ENCODE results near the gene CACNA2D3. TPM values are rescaled to one million over a fixed set of nuclear protein-coding genes. Genes with fewer than 3 reads are reported as not detected.

Gene CACNA2D3
- polyA plus RNA-seq, 1 donor from 2014 or later = 26.2 TPM

DNA sequence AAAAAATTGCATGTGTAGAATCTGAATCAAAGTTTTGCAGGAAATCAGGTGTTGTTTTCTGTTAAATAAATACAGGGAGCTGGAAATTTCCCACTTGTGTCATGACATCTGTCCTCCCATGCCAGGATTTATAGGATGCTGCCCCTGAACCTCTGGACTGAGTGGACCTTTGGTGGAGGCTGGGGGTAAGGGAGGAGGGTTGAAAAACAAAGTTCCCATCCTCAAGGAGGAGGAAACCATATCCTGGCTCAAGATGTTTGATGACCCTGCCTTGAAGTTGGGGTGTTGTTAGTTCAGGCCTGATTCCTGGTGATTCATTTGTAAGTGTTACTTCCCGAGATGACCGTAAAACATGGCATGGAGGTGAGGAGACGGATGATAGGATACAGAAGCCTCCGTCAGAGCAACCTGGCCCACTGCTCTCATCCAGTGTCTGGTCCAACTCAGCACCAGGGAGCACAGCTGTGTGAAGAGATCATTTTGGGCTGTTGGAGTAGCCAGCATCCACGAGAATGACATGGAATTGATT is 223.6 kb downstream of the CACNA2D3 start:
- Histone ChIP-seq H3K27me3 (ENCODE audit: insufficient read depth, low read depth, low read length) (no peaks in the 10 kb centered on the region), H3K36me3 (ENCODE audit: insufficient read depth, low read length) (no peaks in the 10 kb centered on the region), H3K4me2 (ENCODE audit: low read length) (no peak overlapping the region), H3K9ac (ENCODE audit: low read length) (no peak overlapping the region), H3K9me3 (ENCODE audit: low read length) (no peaks in the 10 kb centered on the region), H3K27ac (ENCODE audit: low read length) (no peak overlapping the region), H4K20me1 (ENCODE audit: insufficient read depth) (no peaks in the 10 kb centered on the region), H3K79me2 (replicated peaks; ENCODE audit: insufficient read depth, low read length) (no peaks in the 10 kb centered on the region), H3K4me3 (ENCODE audit: low read length) (no peak overlapping the region), H3K9me2 (ENCODE audit: insufficient read depth, low read length) (no peaks in the 10 kb centered on the region), H3F3A (ENCODE audit: insufficient read depth, low read length, poor library complexity, severe bottlenecking) (no peaks in the 10 kb centered on the region), H2AFZ (ENCODE audit: low read depth, low read length) (no peak overlapping the region)
- TF ChIP-seq, protein P1, sequence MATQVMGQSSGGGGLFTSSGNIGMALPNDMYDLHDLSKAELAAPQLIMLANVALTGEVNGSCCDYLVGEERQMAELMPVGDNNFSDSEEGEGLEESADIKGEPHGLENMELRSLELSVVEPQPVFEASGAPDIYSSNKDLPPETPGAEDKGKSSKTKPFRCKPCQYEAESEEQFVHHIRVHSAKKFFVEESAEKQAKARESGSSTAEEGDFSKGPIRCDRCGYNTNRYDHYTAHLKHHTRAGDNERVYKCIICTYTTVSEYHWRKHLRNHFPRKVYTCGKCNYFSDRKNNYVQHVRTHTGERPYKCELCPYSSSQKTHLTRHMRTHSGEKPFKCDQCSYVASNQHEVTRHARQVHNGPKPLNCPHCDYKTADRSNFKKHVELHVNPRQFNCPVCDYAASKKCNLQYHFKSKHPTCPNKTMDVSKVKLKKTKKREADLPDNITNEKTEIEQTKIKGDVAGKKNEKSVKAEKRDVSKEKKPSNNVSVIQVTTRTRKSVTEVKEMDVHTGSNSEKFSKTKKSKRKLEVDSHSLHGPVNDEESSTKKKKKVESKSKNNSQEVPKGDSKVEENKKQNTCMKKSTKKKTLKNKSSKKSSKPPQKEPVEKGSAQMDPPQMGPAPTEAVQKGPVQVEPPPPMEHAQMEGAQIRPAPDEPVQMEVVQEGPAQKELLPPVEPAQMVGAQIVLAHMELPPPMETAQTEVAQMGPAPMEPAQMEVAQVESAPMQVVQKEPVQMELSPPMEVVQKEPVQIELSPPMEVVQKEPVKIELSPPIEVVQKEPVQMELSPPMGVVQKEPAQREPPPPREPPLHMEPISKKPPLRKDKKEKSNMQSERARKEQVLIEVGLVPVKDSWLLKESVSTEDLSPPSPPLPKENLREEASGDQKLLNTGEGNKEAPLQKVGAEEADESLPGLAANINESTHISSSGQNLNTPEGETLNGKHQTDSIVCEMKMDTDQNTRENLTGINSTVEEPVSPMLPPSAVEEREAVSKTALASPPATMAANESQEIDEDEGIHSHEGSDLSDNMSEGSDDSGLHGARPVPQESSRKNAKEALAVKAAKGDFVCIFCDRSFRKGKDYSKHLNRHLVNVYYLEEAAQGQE (IDR thresholded peaks at IDR 0.05; ENCODE audit: borderline replicate concordance) = no peak

GRCh38 chr3:54347060-54347459 is 224.7 kb downstream of the CACNA2D3 start:
- H3K9me3 ChIP-seq (ENCODE audit: low read length) = no peaks in the 10 kb centered on the region
- no peaks in the 10 kb centered on the region for H3K9me2 ChIP-seq (ENCODE audit: insufficient read depth, low read length)
- no peaks in the 10 kb centered on the region for H3K27me3 ChIP-seq (ENCODE audit: insufficient read depth, low read depth, low read length)
- no peaks in the 10 kb centered on the region for H3K36me3 ChIP-seq (ENCODE audit: insufficient read depth, low read length)
- no peak overlapping the region for H3K4me2 ChIP-seq (ENCODE audit: low read length)
- no peak overlapping the region for H3K27ac ChIP-seq (ENCODE audit: low read length)
- H4K20me1 ChIP-seq (ENCODE audit: insufficient read depth) = no peaks in the 10 kb centered on the region
- no peak for TF ChIP-seq EZH2 (IDR thresholded peaks at IDR 0.05; ENCODE audit: borderline replicate concordance, insufficient read depth, low read length, poor library complexity, severe bottlenecking)
- H3K9ac ChIP-seq (ENCODE audit: low read length) = no peak overlapping the region
- H3F3A ChIP-seq (ENCODE audit: insufficient read depth, low read length, poor library complexity, severe bottlenecking) = no peaks in the 10 kb centered on the region
- no peak overlapping the region for H3K4me3 ChIP-seq (ENCODE audit: low read length)
- H3K79me2 ChIP-seq (replicated peaks; ENCODE audit: insufficient read depth, low read length) = no peaks in the 10 kb centered on the region
- H2AFZ ChIP-seq (ENCODE audit: low read depth, low read length) = no peak overlapping the region

DNA sequence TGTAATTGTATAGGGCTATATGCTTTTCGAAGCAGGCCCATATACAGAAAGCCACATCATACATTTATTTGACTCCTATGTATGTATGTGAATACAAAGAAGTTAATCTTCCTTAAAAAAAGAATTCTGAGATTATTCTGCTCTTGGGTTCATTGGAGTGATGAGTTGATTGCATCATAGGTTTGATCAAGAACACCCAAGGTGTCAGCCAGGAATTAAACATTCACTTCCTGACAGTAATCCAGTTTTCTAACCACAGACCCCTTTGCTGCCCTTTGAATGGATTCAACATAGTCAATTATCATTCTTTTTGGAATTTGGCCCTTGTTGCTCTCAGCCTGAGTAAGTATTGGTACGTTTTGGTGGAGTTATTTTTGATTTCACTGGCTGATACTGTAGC is 225.6 kb downstream of the CACNA2D3 start:
- no peaks in the 10 kb centered on the region for H3K36me3 ChIP-seq (ENCODE audit: insufficient read depth, low read length)
- H3K4me2 ChIP-seq (ENCODE audit: low read length) = no peak overlapping the region
- H3K27me3 ChIP-seq (ENCODE audit: insufficient read depth, low read depth, low read length) = no peaks in the 10 kb centered on the region
- no peaks in the 10 kb centered on the region for H3F3A ChIP-seq (ENCODE audit: insufficient read depth, low read length, poor library complexity, severe bottlenecking)
- no peaks in the 10 kb centered on the region for H4K20me1 ChIP-seq (ENCODE audit: insufficient read depth)
- H3K27ac ChIP-seq (ENCODE audit: low read length) = no peak overlapping the region
- no peak overlapping the region for H3K9ac ChIP-seq (ENCODE audit: low read length)
- no peaks in the 10 kb centered on the region for H3K9me3 ChIP-seq (ENCODE audit: low read length)
- no peak overlapping the region for H2AFZ ChIP-seq (ENCODE audit: low read depth, low read length)
- H3K79me2 ChIP-seq (replicated peaks; ENCODE audit: insufficient read depth, low read length) = no peaks in the 10 kb centered on the region
- H3K9me2 ChIP-seq (ENCODE audit: insufficient read depth, low read length) = no peaks in the 10 kb centered on the region
- H3K4me3 ChIP-seq (ENCODE audit: low read length) = no peak overlapping the region
- TF ChIP-seq POLR2AphosphoS5 (IDR thresholded peaks at IDR 0.05) (no peak), CTCF (IDR thresholded peaks at IDR 0.05; ENCODE audit: poor library complexity, severe bottlenecking) (no peak), TAF1 (IDR thresholded peaks at IDR 0.05; ENCODE audit: low read depth) (no peak), EZH2 (IDR thresholded peaks at IDR 0.05; ENCODE audit: borderline replicate concordance, insufficient read depth, low read length, poor library complexity, severe bottlenecking) (no peak), EP300 (conservative IDR thresholded peaks at IDR 0.05; ENCODE audit: poor library complexity, severe bottlenecking) (no peak)
- TF ChIP-seq, protein P1 (IDR thresholded peaks at IDR 0.05; ENCODE audit: borderline replicate concordance) = no peak

Data from neural cell (in vitro differentiated cells).